ENCODE measurements around the gene GSDME.

GSDME gene

DNA sequence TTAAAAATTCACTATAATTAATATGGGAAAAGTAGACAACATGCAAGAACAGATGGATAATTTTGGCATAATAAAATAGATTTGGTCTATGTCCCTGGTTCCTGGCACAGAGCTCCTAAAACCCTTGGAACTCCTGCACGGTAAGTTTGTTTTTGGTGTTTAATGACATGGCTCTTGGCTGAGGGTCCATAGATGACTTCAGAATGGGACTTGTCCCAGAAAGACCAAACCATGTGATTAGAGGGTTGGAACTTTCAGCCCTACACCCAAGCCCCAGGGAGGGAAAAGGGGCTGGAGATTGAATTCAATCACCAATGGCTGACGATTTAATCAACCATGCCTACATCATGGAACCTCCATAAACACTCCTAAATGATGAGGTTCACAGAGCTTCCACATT, 12.6 kb upstream of the GSDME start:
- no peak for DNase-seq (ENCODE audit: low read depth)

- DNase-seq (ENCODE audit: low read depth), result no peak
Observed at GRCh38 chr7:24769014-24769830, 12.0 kb upstream of the GSDME start.

DNA sequence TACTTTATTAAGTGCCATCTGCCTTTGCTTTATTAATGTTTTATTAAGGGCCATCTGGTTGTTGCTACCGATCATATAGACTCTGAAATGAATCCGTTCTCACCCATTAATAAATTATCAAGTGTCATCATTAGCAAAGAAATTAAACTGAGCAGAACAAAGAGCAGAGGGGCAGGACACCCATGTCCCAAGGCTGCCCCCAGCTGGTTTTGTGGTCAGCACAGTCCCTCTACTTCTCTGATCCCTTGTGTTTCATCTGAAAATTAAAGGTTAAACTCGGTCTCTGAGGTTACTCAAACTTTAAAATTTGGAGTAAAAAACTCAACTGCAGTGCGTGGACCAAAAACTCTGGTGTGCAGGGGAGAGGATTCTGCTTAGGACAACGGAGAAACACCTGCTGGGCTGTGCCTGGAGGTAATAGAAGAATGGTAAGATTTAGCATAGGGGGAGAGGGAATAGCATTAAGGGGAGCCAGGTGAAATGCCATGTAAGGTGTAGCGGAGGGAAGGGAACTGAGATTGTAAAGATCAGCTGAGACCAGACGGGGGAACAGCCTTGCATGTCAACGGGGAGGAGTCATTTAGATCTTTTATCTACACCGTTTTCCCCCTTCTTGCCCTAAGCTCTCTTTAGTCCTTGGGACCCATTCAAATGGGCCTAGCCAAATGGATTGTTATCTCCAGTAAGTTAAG, 10.8 kb upstream of the GSDME start:
- no peak for DNase-seq (ENCODE audit: low read depth)

DNA sequence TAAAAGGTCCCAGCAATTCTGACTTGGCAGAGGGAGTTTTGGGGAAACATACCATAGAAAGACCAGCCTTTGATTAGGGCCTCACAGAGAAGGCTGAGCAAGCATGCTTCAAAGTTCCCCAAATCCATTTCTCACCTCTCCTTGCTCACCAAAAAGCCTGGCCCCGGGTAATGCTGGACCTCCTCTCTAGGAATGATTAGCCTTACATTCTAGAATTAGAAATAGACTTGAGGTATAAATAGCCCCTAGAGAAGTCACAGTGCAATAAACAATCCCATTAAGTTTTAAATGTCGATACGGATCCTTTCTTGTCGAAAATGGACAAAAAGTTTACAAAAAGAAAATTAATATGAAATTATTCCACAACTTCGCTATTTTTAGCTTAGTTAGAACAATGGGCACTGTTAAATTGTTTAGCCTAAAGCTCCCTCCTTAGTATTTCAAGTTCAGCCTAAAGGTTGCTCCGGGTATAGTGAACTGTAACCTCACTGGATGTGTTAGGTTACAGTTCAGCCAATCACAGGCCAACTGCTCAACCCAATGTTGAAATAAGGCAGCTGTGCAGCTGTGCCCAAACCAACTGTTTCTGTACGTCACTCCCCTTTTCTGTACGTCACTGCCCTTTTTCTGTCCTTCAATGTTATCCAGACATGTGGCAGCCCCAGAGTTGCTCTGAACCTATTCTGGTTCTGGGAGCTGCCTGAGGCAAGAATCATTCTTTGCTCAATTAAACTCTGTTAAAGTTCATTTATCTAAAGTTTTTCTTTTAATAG, 7.9 kb upstream of the GSDME start:
- DNase-seq (ENCODE audit: low read depth), result no peak

GRCh38 chr7:24764011-24764410, 6.7 kb upstream of the GSDME start:
- no peak for DNase-seq (ENCODE audit: low read depth)

DNA sequence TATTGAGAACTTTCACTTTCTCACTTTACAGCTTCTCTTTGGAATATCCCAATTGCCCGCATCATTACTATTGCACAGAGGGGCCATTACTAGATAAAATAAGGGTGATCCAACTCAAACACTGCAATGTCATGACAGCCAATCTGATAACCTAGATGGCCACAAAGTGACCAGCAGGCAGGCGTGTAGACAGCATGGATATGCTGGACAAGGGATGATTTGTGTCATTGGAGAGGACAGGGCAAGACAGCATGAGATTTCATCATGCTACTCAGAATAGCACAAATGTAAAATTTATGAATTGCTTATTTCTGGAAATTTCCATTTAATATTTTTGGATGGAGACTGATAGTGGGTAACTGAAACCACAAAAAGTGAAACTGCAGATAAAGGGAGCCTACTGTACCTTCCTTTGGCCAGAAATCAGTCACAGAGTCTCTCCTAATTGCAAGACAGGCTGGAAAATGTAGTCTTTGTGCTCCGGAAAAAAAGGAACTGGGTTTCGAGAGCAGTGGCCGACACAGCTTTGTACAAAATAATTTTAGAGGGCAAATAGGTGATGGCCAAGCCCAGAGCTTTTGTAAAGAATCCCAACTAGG, 6.1 kb upstream of the GSDME start:
- no peak for DNase-seq (ENCODE audit: low read depth)

- DNase-seq (ENCODE audit: low read depth), result no peak
Observed at GRCh38 chr7:24762771-24763170, 5.5 kb upstream of the GSDME start.

- DNase-seq (ENCODE audit: low read depth), result no peak
Observed at GRCh38 chr7:24760968-24761367, 3.7 kb upstream of the GSDME start.

DNA sequence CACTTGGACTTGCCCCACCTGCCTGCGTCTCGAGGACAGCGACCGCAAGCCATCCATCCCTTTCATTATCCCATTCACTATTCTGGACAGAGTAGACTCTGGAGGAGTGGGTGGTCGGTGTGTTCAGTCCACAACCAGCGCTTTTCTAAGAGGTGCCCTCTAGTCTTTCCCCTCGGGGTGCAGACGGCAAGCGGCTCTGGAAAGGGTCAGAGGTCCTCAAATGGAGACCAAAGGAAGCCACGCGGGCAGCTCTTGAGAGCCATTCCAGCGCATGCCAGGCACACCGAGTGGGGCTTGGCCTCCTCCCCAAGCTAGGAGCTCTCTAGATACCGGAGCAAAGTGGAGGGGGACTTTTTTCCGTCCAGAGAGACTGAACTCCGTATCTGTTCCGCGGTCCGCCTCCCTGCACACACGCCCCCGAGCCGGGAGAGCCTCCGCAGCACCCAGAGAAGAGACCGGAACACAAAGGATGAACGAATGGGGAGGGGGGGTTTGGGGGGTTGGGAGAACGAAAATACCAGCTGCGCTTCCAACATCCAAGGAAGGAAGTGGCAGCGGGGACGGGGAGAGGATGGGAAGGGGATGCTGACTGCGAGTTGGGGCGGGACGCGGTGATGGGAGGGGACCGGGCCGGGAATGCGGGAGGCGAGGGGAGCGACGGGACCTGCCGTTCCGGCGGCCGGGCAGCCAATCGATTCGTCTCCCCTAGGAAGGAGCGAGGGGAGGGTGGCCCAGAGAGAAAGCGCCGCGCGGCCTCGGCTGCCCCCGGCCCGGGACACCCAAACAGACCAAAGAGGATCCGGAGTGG, 515 bp downstream of the GSDME start:
- DNase-seq (ENCODE audit: low read depth), result no peak

DNA sequence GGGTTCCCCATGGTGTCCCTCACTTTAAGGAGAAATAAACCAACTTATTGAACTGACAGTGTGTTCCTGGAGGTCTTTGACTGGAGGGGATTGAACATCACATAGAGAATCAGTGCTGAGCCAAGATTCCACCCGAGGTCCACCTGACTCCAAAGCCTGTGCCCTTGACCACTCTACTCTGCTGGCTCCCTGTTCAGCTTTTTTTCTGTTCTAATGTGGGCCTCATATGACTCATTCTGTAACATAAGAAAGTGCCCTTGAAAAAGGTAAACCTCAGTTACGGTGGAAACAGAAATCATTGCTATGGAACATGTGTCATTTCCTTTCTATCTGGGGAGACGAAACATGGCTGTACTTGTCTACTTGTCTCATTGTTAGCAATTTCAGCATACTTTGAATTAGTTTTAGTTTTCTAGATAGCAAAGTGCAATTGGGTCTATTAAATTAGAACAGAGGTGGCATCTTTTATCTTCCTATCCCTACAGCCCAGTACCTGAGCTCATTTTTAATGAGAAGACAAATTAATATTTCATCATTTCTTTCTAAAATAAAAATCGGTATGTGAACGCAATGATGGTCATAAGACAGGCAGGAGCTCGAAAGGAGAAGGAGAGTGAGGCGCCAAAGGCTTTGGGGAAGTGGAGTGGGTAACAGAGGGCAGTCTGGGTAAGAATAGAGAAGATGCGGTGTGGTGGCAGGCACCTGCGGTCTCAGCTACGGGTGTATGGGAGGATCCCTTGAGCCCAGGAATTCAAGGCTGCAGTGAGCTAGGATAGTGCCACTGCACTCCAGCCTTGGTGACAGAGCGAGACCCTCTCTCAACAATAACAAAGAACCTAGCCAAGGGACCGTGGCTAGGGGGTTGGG, 1.5 kb downstream of the GSDME start:
- DNase-seq (ENCODE audit: low read depth), result no peak

DNA sequence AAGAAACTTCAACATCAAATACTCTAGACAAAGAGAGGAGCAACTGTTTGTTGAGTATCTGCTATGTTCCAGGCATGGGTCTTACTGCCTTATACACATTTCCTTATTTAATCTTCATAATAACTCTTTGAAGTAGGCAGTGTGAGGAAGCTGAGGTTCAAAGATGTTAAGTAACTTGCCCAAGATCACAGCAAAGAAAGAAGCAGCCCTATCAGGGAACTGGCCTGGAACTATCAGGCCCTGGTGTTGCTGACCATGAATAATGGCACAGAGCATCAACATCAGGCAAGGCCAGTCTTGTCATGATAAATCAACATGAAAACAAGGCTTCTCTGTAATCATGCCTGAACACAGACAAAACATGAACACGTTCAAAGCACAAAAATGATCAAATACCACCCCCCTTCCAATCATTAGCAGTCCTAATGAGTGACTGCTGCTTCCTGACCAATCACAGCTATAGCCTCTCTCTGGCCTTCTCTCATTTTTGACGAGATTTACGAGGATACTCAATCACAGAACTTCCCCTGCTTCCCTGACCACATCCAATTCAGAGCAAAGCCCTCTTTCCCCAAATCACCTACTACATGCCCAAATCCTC, 2.3 kb downstream of the GSDME start:
- no peak for DNase-seq (ENCODE audit: low read depth)

- DNase-seq (ENCODE audit: low read depth), result no peak
Observed at GRCh38 chr7:24752073-24752800, 5.0 kb downstream of the GSDME start.

GRCh38 chr7:24751484-24751883, 5.8 kb downstream of the GSDME start:
- no peak for DNase-seq (ENCODE audit: low read depth)

GRCh38 chr7:24750441-24751055, 6.7 kb downstream of the GSDME start:
- no peak for DNase-seq (ENCODE audit: low read depth)

DNA sequence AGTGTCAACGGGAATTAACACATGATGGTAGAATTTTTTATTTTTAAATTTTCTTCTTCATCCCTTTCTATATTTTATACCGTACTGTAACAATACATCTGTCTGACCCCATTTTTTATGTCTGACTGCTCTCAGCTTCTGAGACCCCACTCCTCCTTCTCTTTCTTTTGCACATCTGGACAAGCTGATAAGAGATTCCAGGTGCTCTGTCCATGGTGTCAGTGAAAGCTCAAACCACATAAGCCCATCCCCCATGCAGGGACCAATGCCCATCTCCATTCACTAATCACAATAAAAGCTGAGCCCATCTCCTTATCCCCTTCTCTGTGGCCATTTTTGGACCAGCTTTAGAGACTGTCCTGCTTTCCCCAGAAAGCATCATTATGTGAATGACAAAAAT, 8.7 kb downstream of the GSDME start:
- DNase-seq (ENCODE audit: low read depth), result no peak

DNA sequence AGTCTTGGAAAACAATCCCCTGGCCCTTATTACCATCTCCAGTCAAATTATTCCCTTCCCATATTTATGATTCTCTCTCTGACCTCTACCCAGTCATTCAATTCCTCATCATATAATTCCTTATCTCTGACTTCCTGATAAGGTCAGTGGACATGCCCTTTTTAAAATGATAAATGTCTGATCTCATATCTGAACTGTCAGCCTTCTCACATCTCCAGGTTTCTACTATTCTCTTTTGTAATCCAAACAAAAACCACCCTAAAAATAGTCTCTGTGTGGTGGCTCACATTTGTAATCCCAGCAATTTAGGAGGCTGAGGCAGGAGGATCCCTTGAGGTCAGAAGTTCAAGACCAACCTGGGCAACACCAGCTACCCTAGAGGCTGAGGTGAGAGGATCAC, 11.9 kb downstream of the GSDME start:
- no peak for DNase-seq (ENCODE audit: low read depth)

GRCh38 chr7:24743471-24743870, 13.8 kb downstream of the GSDME start:
- DNase-seq (ENCODE audit: low read depth), result no peak

DNA sequence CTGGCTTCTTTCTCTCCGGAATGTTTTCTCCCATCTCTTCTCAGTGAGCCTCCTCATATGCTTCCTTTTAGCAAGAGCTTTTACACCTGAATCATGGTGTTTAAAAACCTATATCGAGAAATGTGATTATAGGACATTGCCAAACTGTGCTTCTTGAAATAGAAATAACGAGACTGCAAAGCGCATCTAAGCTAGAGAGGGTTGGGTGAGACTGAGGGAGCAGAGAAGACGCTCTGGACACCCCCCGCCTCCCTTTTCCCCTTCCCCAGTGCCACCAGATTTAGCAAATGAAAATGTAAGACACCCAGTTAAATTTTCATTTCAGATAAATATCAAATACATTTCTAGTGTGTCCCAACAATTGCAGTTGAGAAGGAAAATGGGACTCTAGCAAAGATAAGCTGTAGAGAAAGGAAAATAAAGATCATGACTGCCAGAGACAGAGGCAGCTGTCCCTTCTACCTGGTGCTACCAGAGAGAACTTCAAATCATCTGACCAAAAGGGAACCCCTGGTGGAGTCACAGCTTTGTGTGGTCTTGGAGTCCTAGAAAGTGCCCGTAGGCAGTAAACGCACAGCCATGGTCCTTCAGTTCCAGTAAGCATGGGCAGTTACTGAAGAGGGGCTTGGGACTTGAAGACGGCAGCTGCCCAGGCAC, 14.6 kb downstream of the GSDME start:
- DNase-seq (ENCODE audit: low read depth), result no peak

All from stimulated activated CD8-positive, alpha-beta memory T cell treated with anti-CD3 and anti-CD28 coated beads, Interleukin-4, amount 100 ng/mL, for 24 hours (primary cell).